Activated gamma-delta T cell (primary cell): ENCODE data around the gene OVCH1.

Experiments used
- DNase-seq: peaks from one replicate; lab custom pipeline; 2025; lab: John Stamatoyannopoulos, UW
- total RNA-seq, 2 donors: gene quantifications; one replicate each; lab custom pipeline; 2026; lab: John Stamatoyannopoulos, UW

OVCH1 gene
- total RNA-seq = 0 to 0.05 reads per million in 2 donors

DNA sequence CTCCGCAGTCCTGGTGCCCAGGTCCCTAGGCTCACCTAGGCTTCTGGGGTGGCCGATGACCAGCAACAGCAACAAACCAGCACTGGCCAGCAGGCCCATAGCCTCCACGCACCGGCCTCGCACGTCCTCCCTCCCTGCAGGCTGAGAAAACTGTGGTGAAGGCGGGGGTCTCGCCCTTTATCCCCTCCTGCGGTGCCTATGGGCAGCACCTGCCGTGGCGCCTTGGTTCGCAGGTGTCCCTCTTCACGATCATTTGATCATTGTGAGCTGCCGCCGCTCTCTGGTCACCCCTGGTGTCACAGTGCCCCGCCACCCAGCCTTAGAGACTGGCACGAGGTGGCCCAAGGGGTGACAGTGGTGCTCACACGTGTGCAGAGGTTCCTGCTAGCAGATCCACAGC lies at the start of gene OVCH1:
Gene OVCH1, minus strand, starts transcription at position 99 of the 400 bp plus-strand sequence. Its CDS starts 0 bp downstream, at position 99.
- no peak for DNase-seq

- DNase-seq = no peak
Measured at GRCh38 chr12:29547151-29547632, 49.7 kb upstream of the OVCH1 start.

GRCh38 chr12:29546000-29546399 lies 48.5 kb upstream of the OVCH1 start:
- DNase-seq = no peak

DNA sequence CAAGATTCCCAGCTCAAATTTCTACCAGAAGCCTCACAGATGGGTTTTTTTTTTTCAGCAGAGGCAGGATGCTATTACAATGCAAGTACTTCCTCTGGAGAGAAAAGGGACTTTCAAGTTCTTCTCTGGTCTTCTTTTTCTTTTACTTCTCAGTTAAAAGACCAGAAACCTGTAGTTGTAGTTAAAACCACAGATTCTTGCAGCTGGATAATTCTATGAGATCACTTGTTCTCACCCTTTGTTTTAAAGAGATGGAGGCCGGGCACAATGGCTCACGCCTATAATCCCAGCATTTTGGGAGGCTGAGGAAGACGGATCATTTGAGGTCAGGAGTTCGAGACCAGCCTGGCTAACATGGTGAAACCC lies 47.6 kb upstream of the OVCH1 start:
- DNase-seq = no peak

GRCh38 chr12:29544428-29545101 lies 47.1 kb upstream of the OVCH1 start:
- no peak for DNase-seq

GRCh38 chr12:29543036-29543435 lies 45.5 kb upstream of the OVCH1 start:
- no peak for DNase-seq

DNA sequence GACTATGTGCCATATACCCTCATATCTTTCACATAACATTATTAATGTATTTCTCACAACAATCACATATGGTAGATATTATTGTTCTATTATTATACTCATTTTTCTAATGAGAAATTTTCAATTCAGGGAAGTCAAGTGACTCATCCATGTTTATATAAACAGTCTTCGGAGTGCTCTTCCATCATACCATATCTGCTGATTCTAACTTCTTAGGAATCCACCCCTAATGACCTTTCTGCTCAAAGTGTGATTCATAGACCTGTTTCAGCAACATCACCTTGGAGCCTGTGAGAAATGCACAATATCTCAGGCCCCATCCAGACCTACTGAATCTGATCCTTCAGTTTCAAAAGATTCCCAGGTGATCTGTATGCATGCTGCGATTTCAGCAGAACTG lies 39.8 kb upstream of the OVCH1 start:
- no peak for DNase-seq

- no peak for DNase-seq
Measured at GRCh38 chr12:29534935-29535334, 37.4 kb upstream of the OVCH1 start.

- DNase-seq = no peak
Measured at GRCh38 chr12:29533815-29534489, 36.5 kb upstream of the OVCH1 start.

GRCh38 chr12:29531471-29531870 lies 34.0 kb upstream of the OVCH1 start:
- no peak for DNase-seq

DNA sequence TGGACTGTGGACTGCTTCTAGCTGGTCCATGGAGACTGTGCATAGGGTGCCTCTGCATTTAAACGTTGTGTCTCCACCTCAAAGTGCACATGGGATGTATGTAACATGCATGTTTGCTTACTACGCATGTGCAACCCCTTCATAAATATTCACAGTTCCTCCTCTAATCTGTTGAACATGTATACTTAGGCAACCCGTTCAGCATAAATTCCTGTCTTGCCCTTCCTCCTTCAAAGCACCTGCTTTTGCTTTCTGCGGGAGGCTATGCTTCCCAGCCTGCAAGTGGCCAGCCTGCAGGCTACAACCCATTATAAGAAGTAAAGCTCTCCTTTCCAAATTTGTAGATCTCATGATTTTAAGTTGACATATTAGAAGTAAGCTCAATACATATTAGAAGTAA lies 33.0 kb upstream of the OVCH1 start:
- DNase-seq = no peak

GRCh38 chr12:29528161-29528560 lies 30.7 kb upstream of the OVCH1 start:
- no peak for DNase-seq

DNA sequence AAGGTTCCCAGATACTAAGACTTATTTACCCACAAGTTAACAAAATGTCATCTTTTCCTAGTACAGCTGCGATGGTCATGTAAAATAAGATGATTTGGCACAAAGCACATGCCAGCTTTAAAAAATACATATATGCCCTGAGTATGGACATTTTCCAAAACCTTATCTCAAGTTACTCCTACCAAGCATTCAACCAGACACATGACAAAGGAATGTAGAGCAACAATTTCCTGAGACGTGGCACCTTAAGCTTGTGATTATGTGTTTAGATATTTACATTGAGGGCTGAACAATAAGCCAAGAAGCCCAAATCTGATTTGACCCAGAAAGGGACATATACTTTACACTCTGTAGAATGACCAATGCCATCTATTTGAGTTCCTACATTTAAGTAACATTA lies 24.5 kb upstream of the OVCH1 start:
- no peak for DNase-seq

- DNase-seq = no peak
Measured at GRCh38 chr12:29519585-29520182, 22.2 kb upstream of the OVCH1 start.

DNA sequence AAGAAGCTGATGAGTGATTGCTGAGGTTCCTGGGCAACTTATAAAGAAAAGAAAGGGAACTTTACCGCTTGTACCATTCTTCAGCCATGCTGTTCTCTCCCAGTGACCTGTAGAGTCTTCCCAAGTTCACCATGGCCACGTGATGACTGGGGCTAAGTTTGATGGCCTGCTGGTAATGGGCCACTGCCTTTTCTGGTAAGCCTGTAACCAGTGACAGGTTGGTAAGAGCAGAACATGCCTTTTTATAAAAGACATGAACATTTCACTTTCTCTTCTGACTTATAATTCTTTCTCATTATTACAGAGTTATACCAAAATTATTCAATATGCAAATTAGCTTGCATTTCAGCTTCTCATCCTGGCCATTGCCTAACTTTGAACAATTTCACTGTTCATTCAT lies 20.9 kb upstream of the OVCH1 start:
- DNase-seq = no peak

- no peak for DNase-seq
Measured at GRCh38 chr12:29517264-29517663, 19.8 kb upstream of the OVCH1 start.

GRCh38 chr12:29516431-29516875 lies 19.0 kb upstream of the OVCH1 start:
- DNase-seq = no peak

DNA sequence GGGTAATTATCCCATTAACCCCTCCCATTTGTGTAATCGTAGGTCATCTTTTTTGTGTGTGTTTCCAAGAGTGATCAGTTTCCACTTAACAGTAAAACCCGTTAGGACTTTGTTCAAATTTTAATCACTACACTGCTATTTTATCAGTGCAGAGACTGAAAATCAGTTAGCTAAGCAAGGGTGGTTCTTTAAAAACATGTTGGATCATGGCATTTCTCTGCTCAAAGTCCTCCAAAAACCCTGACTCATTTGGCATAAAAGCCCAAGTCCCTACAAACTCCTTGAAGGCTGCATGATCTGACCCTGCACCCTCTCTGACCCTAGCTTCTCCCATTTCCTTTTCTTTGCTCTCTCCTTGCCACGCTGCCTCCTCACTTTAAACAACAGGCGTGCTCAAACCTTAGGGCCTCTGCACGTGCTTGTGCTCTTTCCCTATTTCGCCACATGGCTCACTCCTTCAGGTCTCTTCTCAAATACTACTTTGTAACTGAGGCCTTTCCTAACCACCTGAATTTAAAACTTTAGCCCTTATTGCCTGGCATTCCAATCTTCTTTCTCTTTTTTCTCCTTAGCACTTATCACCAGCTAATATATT lies 13.2 kb upstream of the OVCH1 start:
- DNase-seq = no peak

DNA sequence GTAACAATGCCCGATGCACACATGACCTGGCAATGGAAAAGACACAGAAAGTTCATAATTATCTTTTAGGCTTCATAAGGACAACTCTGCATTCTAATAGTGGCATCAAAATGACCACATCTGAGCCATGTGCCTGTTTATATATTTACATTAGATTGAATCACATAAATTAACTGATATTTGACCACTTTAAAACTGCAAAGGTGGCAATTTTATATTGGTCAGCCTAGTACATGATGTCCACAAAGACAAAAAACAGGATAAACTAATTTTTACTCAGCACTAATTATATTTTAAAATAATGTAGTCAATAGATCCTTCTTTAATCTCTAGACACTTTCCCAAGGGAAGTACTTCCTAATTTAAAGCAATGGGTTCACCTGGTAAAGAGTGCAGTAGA lies 12.0 kb upstream of the OVCH1 start:
- DNase-seq = no peak

- no peak for DNase-seq
Measured at GRCh38 chr12:29508949-29509348, 11.5 kb upstream of the OVCH1 start.

DNA sequence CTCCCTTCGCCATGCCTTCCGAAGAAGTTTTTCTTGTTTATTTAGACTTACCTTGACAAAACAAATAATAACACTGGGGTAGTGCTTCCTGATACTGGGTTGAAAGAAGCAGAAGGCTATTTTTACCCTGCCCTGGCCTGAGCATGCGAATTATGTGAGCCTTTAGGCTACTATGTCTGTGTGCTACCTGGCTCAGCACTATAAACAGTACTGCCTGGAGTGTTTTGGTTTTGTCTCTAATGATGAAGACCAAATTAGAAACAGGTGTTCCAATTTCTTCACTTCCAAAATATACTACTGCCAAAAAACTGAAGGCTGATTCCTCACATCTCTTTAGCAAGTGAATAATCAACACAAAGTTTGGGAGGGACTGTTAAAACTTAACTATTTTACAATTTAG lies 7.6 kb upstream of the OVCH1 start:
- DNase-seq = no peak

GRCh38 chr12:29503283-29503682 lies 5.8 kb upstream of the OVCH1 start:
- DNase-seq = no peak

DNA sequence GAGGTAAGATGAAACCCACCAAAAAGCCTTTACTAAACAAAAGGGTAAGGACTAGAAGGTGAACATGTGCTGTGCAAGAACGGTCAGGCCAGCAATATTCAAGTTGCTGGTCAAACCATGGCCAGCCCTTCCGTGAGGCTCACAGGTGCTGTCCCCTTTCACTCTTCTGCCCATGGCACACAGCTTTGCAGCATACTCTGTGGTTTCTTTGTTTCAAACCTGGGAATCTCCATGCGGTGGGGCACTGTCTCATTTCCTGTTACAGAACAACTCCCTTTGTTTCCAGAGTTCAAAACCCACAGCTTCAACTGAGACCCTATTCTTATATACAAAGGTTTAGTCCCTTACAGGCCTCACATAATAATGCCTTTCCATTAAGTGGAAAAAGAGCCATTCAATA lies 1.7 kb upstream of the OVCH1 start:
- no peak for DNase-seq
